PFSK-1 (cell line): ENCODE data around the gene ZEB2.

ENCODE experiments used
- FOXP2 ChIP-seq: optimal IDR thresholded peaks from 2 replicates; pipeline ENCODE3; 2011; ENCODE audit warnings: borderline replicate concordance, control low read depth, inconsistent platforms; ENCODE audit not compliant: insufficient read depth; ENCODE audit errors: extremely low read length, extremely low read depth
- POLR2AphosphoS5 ChIP-seq: IDR thresholded peaks from 2 replicates; pipeline ENCODE4 v1.6.1; 2012; ENCODE audit warnings: low read depth, mild to moderate bottlenecking, control low read depth, low read length, moderate library complexity
- REST ChIP-seq, 2 experiments: IDR thresholded peaks; 2 replicates each; pipeline versions ENCODE4 v1.6.1 to v1.8.0; 2011 to 2012; ENCODE audit warnings: low read depth in 2 of 2, low read length in 2 of 2, control low read depth in 1 of 2, inconsistent platforms in 1 of 2, mild to moderate bottlenecking in 1 of 2, moderate library complexity in 1 of 2; ENCODE audit not compliant: insufficient read depth in 1 of 2
- SIN3A ChIP-seq: IDR thresholded peaks from 2 replicates; pipeline ENCODE4 v1.6.1; 2012; ENCODE audit warnings: mild to moderate bottlenecking, low read length, moderate library complexity, borderline replicate concordance; ENCODE audit not compliant: insufficient read depth

GRCh38 chr2:144471305-144472045, 48.4 kb downstream of the ZEB2 start:
- TF ChIP-seq SIN3A (no peak), POLR2AphosphoS5 (no peak), REST (IDR thresholded peaks at IDR 0.05; ENCODE audit: insufficient read depth in 1 of 2, low read depth in 2 of 2, low read length in 2 of 2) (no peak), FOXP2 (no peak)
